Mammary epithelial cell (primary cell): ENCODE results near the gene OVCH1.

Experiments
- CTCF ChIP-seq, 2 donors: IDR thresholded peaks in 1 of 2; conservative IDR thresholded peaks in 1 of 2; 2 replicates each; pipeline ENCODE4 v1.5.1; 2011 to 2012; ENCODE audit warnings: inconsistent platforms in 2 of 2, low read length in 2 of 2, mild to moderate bottlenecking in 2 of 2, control low read depth in 1 of 2, low read depth in 1 of 2; ENCODE audit not compliant: insufficient read depth in 1 of 2; ENCODE audit errors: extremely low read depth in 1 of 2
- EZH2 ChIP-seq: IDR thresholded peaks from 2 replicates; pipeline ENCODE4 v1.6.1; 2012; ENCODE audit warnings: low read length, inconsistent platforms, borderline replicate concordance

- TF ChIP-seq CTCF (conservative IDR thresholded peaks at IDR 0.05 in 1 of 2, IDR thresholded peaks at IDR 0.05 in 1 of 2; ENCODE audit: extremely low read depth in 1 of 2, insufficient read depth in 1 of 2, low read depth in 1 of 2, low read length in 2 of 2) (no peak), EZH2 (no peak)
These were observed 116.7 kb downstream of the OVCH1 start, which contains the start of gene ERGIC2 for GRCh38 chr12:29380536-29381523.
